NCI-H128 (cell line): Measurements from ENCODE around the gene USP12.
"Not testable (repeated sequence)": the region's sequence is repeated elsewhere in the genome, so short reads cannot be mapped to it uniquely, and the experiment has no call there.

Source experiments
- DNase-seq: peaks from one replicate; lab custom pipeline; 2025; ENCODE audit not compliant: unreplicated experiment; lab: John Stamatoyannopoulos, UW

USP12 gene, protein sequence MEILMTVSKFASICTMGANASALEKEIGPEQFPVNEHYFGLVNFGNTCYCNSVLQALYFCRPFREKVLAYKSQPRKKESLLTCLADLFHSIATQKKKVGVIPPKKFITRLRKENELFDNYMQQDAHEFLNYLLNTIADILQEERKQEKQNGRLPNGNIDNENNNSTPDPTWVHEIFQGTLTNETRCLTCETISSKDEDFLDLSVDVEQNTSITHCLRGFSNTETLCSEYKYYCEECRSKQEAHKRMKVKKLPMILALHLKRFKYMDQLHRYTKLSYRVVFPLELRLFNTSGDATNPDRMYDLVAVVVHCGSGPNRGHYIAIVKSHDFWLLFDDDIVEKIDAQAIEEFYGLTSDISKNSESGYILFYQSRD

DNA sequence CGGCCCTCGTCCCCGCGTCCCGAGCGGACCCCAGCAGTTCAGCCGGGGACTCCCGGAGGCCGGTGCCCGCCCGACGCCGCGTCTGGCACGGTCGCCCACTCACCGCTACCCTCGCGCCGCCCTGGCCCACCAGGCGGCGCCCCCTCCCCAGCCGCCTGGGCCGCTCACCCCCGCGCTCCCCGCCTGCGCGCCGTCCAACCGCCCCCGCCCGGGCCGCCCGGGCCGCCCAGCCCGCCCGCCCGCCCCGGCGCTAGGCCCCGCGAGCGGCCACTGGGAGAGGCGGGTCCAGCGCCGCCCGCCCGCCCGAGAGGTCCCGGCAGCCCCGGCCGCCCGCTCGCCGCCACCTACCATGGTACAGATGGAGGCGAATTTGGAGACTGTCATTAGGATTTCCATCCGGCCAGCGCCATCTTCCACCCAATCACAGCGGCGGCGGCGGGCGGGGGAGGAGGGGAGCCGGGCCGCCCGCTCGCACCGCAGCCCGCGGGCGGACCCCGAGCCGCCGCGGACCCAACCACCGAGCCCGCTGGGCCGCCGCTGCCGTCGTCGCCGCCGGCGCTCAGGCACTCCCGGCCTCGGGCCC, at the start of gene USP12:
Gene USP12, minus strand, starts transcription at position 568 of the 583 bp plus-strand sequence. Its CDS starts 172 bp downstream, at position 396.
- no peak for DNase-seq

DNA sequence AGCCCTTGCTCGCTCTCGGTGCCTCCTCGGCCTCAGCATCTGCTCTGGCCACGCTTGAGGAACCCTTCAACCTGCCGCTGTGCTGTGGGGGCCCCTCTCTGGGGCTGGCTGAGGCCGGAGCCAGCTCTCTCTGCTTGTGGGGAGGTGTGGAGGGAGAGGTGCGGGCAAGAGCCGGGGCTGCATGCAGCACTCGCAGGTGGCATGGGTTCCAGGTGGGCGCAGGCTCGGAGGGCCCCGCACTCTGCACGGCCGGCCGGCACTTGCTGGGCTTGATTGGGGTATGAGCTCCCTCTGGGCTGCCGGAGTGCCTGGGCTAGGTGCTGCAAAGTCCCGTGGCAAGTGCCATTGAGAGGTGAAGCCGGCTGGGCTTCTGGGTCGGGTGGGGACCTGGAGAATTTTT, 48.0 kb upstream of the USP12 start:
- no peak for DNase-seq

DNA sequence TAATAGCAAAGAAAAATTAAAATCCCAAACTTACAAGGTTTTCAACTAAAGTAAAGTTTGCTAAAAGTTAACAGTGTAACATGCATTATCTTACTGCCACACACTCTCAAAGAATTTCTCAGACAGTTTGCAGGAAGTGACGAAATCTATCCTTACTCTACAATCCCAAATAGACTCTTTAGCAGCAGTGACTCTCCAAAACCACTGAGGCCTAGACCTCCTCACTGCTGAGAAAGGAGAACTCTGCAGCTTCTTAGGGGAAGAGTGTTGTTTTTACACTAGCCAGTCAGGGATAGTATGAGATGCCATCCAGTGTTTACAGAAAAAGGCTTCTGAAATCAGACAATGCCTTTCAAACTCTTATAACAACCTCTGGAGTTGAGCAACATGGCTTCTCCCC, 47.2 kb upstream of the USP12 start:
- not testable (repeated sequence) for DNase-seq

DNA sequence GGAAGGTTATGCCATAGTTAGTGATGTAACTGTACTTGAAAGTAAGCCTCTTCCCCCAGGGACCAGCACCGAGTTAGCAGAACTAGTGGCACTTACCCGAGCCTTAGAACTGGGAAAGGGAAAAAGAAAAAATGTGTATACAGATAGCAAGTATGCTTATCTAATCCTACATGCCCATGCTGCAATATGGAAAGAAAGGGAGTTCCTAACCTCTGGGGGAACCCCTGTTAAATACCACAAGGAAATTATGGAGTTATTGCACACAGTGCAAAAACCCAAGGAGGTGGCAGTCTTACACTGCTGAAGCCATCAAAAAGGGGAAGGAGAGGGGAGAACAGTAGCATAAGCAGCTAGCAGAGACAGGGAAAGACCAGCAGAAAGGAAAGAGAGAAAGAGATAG, 46.2 kb upstream of the USP12 start:
- DNase-seq, result not testable (repeated sequence)

DNA sequence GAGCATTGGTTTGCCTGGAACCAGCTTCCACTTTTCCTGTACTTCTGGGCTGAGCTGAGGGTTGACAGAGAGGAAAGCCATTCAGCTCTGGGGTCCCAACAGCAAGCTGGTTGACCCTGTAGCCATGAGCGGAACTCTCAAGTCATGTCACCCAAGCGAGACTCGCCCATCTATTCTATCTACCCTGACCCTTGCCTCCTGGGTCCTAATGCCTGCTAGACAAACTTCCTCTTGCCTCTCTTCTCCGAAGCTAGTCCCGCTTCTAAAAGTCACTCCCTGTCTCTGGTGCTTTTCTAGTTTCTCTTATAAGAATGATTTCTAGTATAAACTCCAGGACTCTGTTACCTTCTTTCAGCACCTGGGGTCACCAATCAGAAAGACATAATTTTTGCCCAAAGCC, 41.8 kb upstream of the USP12 start:
- not testable (repeated sequence) for DNase-seq

DNA sequence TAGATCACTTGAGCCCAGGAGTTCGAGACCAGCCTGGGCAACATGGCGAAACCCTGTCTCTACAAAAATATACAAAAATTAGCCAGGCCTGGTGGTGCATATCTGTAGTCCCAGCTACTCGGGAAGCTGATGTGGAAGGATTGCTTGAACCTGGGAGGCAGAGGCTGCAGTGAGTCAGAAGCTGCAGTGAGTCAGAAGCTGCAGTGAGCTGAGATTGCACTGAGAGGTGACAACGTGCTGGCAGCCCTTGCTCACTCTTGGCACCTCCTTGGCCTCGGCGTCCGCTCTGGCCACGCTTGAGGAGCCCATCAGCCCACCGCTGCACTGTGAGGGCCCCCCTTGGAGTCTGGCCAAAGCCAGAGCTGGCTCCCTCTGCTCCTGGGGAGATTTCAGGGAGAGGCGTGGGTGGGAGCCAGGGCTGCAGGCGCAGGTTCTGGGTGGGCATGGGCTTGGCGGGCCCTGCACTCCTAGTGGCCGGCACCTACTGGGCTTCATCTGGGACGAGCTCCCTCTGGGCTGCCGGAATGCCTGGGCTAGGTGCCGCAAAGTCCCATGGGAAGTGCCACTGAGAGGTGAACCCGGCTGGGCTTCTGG, 40.3 kb upstream of the USP12 start:
- DNase-seq, result no peak

DNA sequence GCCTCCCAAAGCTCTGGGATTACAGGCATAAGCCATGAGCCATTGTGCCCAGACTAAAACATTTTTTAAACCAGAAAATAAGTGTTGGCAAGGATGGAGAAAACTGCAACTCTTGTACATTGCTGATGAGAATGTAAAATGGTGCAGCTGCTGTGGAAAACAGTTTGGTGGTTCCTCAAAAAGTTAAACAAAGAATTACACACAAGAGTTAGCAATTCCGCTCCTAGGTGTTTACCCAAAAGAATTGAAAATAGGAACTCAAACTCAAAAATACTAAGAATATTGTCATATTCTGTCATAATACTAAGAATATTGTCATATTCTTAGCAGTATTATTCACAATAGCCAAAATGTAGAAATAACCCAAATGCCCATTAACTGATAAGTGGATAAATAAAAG, 39.7 kb upstream of the USP12 start:
- no peak for DNase-seq

DNA sequence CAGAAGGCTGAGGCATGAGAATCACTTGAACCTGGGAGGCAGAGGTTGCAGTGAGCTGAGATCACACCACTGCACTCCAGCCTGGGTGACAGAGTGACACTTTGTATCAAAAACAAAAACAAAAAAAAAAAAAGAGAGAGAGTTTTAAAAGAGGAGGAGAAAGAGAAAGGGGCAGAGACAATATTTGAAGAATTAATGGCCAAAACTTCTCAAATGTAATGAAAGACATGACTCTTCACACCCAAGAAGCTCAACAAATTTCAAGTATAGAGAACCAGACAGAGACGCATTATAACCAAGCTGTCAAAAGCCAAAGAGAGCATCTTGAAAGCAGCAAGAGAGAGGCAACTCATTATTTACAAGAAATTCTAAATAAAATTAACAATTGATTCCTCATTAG, 36.9 kb upstream of the USP12 start:
- DNase-seq, result no peak

DNA sequence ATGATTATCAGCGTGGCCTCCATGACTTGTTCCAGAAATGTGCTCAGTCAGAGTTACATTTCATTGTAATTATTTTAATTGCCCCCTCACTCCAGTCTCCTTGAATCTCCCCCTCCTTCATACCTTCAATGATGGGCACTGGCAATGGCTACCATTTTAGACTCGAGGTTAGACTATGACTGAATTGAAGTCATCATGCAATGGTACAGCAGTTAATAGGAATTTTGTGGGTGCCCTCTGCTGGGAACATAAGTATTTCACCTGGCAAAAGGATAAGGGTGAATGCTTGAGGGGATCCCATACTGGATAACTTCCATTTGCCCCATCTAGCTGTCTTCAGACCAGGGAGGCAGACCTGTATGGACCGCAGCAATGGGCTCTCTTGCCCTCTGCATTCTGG, 32.2 kb upstream of the USP12 start:
- no peak for DNase-seq

DNA sequence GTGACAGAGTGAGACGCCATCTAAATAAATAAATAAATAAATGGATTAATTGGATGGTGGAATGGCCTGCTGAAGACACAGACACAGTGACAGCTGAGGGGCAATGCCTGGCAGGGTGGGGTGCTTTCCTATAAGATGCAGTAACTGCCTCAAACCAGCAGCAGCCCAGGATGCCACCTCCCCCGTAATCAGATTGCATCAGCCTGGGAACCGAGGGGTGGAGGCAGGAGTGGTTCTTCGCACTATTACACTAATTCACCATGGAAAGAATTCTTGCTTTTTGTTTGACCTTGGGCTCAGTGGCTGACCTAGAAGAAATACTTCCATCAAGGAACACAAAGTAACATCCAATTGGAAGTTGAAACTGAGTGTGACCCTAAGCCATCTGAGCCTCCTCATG, 31.6 kb upstream of the USP12 start:
- no peak for DNase-seq

DNA sequence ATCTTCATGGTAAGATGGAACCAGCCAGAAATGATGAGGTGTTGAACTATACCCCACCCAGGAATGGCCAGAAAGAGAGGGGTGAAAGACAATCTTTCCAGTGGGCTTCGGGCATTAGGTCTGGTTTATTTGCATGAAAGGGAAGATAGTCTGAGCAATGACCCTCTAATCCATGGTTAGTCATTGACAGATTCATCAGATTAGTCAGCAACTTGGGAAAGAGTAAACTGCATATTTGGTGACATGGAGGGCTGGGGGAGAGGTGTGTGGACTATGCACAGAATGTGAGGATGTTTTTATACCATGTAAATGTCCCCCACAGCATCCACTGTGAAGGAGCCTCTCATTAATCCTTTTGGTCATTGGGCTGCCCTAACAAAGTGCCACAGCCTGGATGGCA, 30.1 kb upstream of the USP12 start:
- DNase-seq, result no peak

DNA sequence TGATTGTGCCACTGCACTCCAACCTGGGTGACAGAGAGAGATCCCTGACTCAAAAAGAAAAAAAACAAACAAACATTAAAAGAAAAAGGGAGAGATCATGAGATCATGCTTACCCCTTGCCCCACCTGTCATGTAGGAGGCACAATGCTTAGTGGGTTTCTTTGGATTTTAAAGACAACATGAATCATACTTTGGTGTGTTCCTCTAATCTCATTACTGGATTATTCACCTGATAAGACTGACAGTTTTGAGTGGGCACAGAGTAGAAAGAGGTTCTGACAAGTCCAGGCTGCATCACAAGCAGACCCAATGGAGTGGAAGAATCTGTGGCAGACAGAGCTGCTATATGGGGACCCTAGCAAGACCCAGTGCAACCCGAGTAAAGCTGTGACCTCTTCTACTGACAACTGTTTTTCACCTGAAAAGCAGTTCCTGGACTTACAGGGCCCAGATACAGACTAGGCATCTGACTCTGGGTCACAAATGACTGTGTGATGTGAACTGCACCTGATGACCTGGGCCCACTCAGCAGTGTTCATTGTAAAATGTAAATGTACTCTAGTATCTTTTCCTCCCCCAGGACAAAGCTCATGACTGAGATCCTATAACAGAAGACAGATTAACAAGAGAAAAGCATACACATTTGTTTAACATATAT, 28.9 kb upstream of the USP12 start:
- no peak for DNase-seq

DNA sequence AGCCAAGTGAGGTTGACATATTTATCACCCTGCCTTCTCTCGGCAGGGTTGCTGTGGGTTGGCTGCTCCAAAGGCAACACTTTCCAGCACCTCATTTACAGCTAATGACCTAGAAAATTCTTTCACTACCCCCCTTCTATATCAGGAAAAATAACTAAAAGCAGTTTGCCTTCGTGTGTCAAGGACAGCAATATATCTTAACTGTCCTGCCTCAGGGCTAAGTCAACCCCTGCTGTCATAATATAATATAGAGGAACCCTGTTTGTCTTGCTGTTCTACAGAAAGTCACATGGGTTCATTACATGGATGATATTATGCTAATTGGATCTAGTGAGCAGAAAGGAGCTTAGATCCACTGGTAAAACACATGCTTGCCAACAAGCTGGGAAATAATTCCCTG, 28.1 kb upstream of the USP12 start:
- no peak for DNase-seq

DNA sequence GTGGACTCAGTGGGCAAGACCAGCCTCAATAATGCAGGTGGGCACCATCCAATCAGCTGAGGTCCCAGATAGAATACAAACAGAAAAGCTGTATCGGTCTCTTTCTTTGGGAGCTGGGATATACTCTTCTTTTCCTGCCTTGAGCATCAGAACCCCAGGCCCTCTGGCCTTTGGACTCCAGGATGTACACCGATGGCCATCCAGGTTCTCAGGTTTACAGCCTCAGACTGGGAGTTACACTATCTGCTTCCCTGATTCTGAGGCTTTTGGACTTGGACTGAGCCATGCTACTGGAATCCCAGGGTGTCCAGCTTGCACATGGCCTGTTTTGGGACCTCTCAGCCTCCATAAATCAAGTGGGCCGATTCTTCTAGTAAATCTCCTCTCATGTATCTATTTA, 27.6 kb upstream of the USP12 start:
- no peak for DNase-seq

DNA sequence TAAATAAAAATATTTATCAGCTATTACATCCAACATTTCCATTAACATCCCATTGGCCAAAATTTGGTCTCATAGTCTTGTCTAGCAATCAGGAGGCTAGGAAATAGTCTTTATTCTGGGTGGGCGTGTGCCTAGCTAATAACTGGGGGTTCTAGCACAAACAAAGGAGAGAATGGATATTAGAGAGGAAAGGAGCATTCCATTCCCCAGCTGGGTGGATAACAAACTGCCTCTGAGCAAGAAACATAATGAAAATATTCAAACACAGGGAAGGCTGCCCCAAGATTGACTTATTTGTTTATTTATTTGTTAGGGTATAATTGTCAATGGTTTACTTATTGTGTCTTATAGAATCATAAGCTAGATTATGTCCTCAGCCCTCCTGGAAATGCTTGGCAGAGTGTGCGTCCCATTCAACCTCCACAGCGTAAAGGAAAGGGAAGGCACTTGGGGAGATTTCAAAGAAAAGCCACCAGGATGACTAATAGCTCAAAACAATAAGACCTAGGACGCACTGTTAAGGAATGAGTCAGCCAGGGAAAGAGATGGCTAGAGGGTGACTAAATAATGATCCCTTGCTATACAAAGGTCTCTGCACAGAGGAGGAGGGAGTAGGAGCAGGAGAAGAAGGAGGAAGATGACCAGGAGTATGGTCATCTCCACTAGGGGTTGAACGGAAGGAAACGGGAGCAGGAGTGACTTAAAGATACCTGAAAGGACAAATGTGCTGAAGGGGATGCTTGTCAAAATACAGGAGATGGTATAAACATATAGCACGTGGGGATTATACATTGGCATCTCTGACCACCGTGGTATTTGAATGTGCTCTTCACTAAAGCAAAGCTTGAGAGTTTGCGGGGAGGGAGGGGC, 23.5 kb upstream of the USP12 start:
- no peak for DNase-seq

DNA sequence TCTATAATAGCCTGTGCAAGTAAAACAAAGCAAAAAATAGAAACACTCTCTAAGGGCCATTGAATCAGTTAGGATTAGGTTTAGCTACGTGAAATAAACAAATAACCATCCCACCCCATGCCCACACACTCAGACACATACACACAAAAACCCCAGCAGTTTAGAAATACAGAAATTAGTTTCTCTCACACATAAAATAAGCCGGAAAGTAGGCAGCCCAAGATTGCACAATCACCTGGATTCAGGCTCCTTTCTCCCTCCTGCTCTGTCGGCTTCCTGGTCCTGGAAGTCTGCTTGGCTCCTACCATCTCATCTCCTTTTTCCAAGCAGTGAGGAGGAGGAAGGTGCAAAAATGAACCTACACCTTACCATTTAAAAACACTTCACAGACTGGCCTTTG, 22.6 kb upstream of the USP12 start:
- no peak for DNase-seq

DNA sequence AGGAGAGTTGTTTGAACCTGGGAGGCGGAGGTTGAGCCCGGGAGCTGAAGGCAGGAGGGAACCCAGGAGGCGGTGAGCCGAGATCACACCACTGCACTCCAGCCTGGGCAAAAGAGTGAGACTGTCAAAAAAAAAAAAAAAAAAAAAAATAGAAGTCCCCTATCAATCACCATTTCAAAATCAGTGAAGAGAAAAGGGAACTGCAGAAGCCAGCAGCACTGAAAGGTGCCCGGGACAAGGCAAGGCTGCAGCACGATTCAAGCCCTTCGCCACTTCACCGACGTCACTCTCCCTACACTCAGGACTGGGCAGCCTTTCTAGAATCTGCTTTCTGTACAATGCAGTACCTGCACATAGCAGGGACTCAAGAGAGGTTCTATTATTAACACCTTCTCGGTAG, 21.9 kb upstream of the USP12 start:
- DNase-seq, result no peak

DNA sequence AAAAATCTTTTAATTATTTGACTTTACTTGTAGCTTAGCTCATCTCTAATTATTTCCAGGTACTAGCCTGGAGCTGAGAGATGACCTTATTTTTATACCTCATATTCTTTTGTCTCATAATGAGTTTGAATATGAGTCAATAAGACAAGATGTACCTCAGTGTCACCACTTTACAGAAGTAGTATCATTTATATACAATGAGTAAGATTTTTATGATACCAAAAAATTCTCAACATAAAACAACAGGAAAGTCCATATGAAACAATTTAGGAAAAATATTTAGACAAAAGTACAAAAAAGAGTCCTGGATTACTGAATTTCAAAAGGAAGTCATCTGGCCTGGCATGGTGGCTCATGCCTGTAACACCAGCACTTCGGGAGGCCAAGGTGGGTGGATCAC, 21.4 kb upstream of the USP12 start:
- DNase-seq, result no peak

DNA sequence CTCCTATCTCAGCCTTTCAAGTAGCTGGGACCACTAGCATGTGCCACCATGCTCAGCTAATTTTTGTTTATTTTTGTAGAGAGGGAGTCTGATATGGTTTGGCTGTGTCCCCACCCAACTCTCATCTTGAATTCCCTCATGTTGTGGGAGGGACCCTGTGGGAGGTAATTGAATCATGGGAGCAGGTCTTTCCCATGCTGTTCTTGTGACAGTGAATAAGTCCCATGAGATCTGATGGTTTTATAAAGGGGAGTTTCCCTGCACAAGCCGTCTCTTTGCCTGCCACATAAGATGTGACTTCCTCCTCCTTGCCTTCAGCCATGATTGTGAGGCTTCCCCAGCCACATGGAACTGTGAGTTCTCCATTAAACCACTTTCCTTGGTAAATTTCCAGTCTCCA, 20.8 kb upstream of the USP12 start:
- not testable (repeated sequence) for DNase-seq

DNA sequence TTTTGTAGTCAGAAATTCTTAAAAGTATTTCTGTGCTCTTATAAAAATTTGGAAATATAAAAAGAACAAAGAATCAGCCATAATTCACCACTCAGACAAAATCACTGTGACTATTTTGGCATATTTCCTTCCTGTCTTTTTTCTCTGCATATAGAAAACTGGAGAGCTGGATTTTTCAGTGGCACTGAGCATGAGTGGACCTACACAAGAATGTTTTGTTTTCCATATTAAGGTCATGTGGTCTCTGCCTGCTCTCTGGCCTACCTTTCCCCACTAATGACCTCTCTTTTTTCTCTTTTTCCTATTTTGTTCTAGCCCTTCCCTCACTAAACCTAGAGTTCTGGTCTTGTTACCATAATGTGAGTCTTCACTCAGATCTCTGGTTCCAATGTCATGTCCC, 17.6 kb upstream of the USP12 start:
- no peak for DNase-seq

DNA sequence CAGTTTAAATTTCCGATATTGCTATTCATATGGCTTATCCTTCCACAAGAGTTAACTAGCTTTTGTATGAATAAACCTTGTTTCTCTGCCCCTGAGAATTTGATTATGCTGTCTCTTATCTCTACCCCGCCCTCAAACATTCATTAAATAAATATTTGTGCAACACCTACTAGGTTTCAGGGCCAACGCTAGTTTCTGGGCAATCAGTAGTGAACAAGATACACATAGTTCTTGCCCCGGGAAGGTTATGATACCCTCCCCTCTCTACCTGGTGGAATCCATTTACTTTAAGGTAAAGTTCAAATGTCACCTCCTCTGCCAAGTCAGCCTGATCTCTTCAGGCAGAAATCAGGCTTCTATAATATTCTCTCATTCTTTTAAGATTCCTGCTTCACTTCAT, 16.6 kb upstream of the USP12 start:
- no peak for DNase-seq
